ENCODE data around the gene NF1.

- no peak for TF ChIP-seq CTCF (IDR thresholded peaks at IDR 0.05)
- no peak for TF ChIP-seq POLR2A (IDR thresholded peaks at IDR 0.05)
- TF ChIP-seq EP300 (IDR thresholded peaks at IDR 0.05): no peak
Measured at GRCh38 chr17:31067691-31068184, 27.0 kb upstream of the NF1 start.

All from gastroesophageal sphincter (tissue), 3 donors.